ENCODE measurements around the gene CCDC83.
"Not testable (repeated sequence)": the region's sequence is repeated elsewhere in the genome, so short reads cannot be mapped to it uniquely, and the experiment has no call there.

The CCDC83 gene

GRCh38 chr11:85854557-85855340 is 434 bp upstream of the CCDC83 start (continued):
- no peak for TF ChIP-seq REPIN1 (tag by site-specific recombination; IDR thresholded peaks at IDR 0.05; ENCODE audit: low read depth)
- no peak for TF ChIP-seq ZSCAN5A (tag by site-specific recombination; IDR thresholded peaks at IDR 0.05)
- TF ChIP-seq, protein P1, sequence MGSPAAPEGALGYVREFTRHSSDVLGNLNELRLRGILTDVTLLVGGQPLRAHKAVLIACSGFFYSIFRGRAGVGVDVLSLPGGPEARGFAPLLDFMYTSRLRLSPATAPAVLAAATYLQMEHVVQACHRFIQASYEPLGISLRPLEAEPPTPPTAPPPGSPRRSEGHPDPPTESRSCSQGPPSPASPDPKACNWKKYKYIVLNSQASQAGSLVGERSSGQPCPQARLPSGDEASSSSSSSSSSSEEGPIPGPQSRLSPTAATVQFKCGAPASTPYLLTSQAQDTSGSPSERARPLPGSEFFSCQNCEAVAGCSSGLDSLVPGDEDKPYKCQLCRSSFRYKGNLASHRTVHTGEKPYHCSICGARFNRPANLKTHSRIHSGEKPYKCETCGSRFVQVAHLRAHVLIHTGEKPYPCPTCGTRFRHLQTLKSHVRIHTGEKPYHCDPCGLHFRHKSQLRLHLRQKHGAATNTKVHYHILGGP (tag by site-specific recombination; IDR thresholded peaks at IDR 0.05): no peak
- no peak for TF ChIP-seq ZBTB7A (tag by site-specific recombination; IDR thresholded peaks at IDR 0.05; ENCODE audit: low read depth)

GRCh38 chr11:85857098-85857497 is 1.9 kb downstream of the CCDC83 start:
- Histone ChIP-seq H3K4me3 (ENCODE audit: low read depth, low read length) (no peak overlapping the region), H3K36me3 (ENCODE audit: control insufficient read depth in 2 of 2, insufficient read depth in 1 of 2, low read length in 2 of 2) (no peaks in the 10 kb centered on the region), H3K4me1 (ENCODE audit: control insufficient read depth, insufficient read depth, low read length) (no peaks in the 10 kb centered on the region), H3K27ac (ENCODE audit: extremely low read depth, low read depth, low read length) (no peak overlapping the region), H3K9me3 (ENCODE audit: control insufficient read depth, insufficient read depth, low read depth, low read length) (no peaks in the 10 kb centered on the region)
- TF ChIP-seq MEIS1 (CRISPR knock-in tag; IDR thresholded peaks at IDR 0.05; ENCODE audit: borderline replicate concordance) (no peak), ZNF449 (tag by site-specific recombination; IDR thresholded peaks at IDR 0.05) (no peak), ZFHX2 (tag by site-specific recombination; conservative IDR thresholded peaks at IDR 0.05) (no peak), ZNF654 (tag by site-specific recombination; IDR thresholded peaks at IDR 0.05; ENCODE audit: low read depth) (no peak), ZFP37 (tag by site-specific recombination; IDR thresholded peaks at IDR 0.05) (no peak), ZBTB8A (tag by site-specific recombination; IDR thresholded peaks at IDR 0.05) (no peak), OSR2 (tag by site-specific recombination; IDR thresholded peaks at IDR 0.05) (no peak), ZBTB7A (tag by site-specific recombination; IDR thresholded peaks at IDR 0.05; ENCODE audit: low read depth) (no peak), ZNF704 (tag by site-specific recombination; IDR thresholded peaks at IDR 0.05) (no peak), ZNF324 (tag by site-specific recombination; IDR thresholded peaks at IDR 0.05) (no peak), ZNF529 (tag by site-specific recombination; IDR thresholded peaks at IDR 0.05; ENCODE audit: insufficient replicate concordance) (no peak), ZNF302 (tag by site-specific recombination; IDR thresholded peaks at IDR 0.05; ENCODE audit: low read depth) (no peak), ZNF473 (tag by site-specific recombination; IDR thresholded peaks at IDR 0.05) (no peak), ZSCAN23 (tag by site-specific recombination; IDR thresholded peaks at IDR 0.05) (no peak), ZNF548 (tag by site-specific recombination; IDR thresholded peaks at IDR 0.05) (no peak)
- ChIA-PET CTCF (interaction anchor here (0.6 kb wide), 1 partner anchor 514 kb away, joined by 3 read pairs; no protein-coding TSS in a partner anchor), POLR2A (no interaction called here)

DNA sequence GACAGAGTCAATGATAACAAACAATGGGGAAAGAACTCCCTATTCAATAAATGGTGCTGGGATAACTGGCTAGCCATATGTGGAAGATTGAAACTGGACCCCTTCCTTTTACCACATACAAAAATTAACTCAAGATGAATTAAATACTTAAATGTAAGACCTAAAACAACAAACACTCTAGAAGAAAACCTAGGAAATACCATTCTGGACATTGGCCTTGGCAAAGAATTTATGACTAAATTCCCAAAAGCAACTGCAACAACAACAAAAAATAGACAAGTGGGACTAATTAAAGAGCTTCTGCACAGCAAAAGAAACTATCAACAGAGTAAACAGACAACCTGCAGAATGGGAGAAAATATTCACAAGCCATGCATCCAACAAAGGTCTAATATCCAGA is 4.4 kb downstream of the CCDC83 start:
- POLR2A ChIA-PET; H3K27ac ChIP-seq (ENCODE audit: extremely low read depth, low read depth, low read length); H3K4me3 ChIP-seq (ENCODE audit: low read depth, low read length); H3K36me3 ChIP-seq (ENCODE audit: control insufficient read depth in 2 of 2, insufficient read depth in 1 of 2, low read length in 2 of 2); H3K9me3 ChIP-seq (ENCODE audit: control insufficient read depth, insufficient read depth, low read depth, low read length); H3K4me1 ChIP-seq (ENCODE audit: control insufficient read depth, insufficient read depth, low read length): not testable (repeated sequence)
- CTCF ChIA-PET: interaction anchor here (0.6 to 0.9 kb wide), 3 partner anchors 14 to 358 kb away, joined by 3 to 5 read pairs (median 3); no protein-coding TSS in a partner anchor

Data from HEK293 (cell line).